Measurements from ENCODE around the gene TMEM259. TPM values are rescaled to one million over a fixed set of nuclear protein-coding genes. Genes with fewer than 3 reads are reported as not detected.
A peak's percentile ranks its signal among the peaks of the same experiment; 100 is the strongest.
"Not testable (repeated sequence)": the region's sequence is repeated elsewhere in the genome, so short reads cannot be mapped to it uniquely, and the experiment has no call there.

The TMEM259 gene
- total and polyA plus RNA-seq, 9 of the 15 experiments (the other 6 are each of a cell fraction or from before 2014, with no cell fraction given), result 0.52 to 231 (median 63.6) TPM

DNA sequence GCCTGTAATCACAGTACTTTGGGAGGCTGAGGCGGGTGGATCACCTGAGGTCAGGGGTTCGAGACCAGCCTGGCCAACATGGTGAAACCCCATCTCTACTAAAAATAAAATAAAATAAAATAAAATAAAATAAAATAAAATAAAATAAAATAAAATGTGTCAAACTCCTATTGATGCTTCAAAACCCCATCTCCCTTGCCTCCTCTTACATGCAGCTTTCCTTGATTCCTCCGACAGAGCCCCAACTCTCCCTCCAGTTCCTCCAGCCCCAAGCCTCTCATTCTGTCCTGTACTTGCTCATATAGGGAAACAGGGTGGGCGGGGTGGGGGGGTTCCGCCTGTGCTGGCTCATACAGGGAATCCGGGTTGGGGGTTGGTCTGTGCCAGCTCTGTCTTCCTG lies 4.2 kb upstream of the TMEM259 start:
- FAIRE-seq; H3K9ac ChIP-seq (ENCODE audit: insufficient read depth in 1 of 2, low read depth in 2 of 2, low read length in 2 of 2); DNase-seq (ENCODE audit: extremely low read depth in 1 of 4, low spot score in 3 of 4); H3K27me3 ChIP-seq (ENCODE audit: control insufficient read depth in 2 of 2, insufficient read depth in 2 of 2, low read length in 2 of 2); H2AFZ ChIP-seq (ENCODE audit: low read depth, low read length); H3K4me3 ChIP-seq; H4K20me1 ChIP-seq (replicated peaks; ENCODE audit: control insufficient read depth, insufficient read depth, low read length); in situ Hi-C loops (cut with MboI); H3K9me1 ChIP-seq (ENCODE audit: control insufficient read depth, insufficient read depth, low read length); BruUV-seq (replicated peaks); H3K9me3 ChIP-seq (replicated peaks; ENCODE audit: control insufficient read depth, insufficient read depth, low read depth, low read length); ATAC-seq; H3K4me2 ChIP-seq (ENCODE audit: insufficient read depth, low read length); intact Hi-C loops (cut with micrococcal nuclease); CTCF ChIA-PET (ENCODE audit: low intra/inter-chr PET ratio); H3K36me3 ChIP-seq (ENCODE audit: control insufficient read depth, insufficient read depth, low read length): not testable (repeated sequence)
- peak overlapping the region; percentile 98; the same call in 1 of the 3 replicates for H3K27ac ChIP-seq (ENCODE audit: extremely low read depth, low read depth, low read length)
- WGBS (ENCODE audit: insufficient coverage, low coverage, missing lambda C conversion rate), result 81% methylated on average over 6 of the region's 6 CpGs
- TF ChIP-seq RBM25 (IDR thresholded peaks at IDR 0.05; ENCODE audit: low read depth, low read length, severe bottlenecking), result peak; percentile 37
- peak; percentile 86 for TF ChIP-seq ZFP36 (IDR thresholded peaks at IDR 0.05; ENCODE audit: low read depth, low read length, partially characterized antibody)
- POLR2A ChIA-PET, result interaction anchor here (0.8 to 8.5 kb wide), 4 partner anchors 15 to 244 kb away, joined by 3 to 176 read pairs (median 6); partner anchors contain the start of genes ABCA7 and CIRBP
- H3K79me2 ChIP-seq (ENCODE audit: control insufficient read depth, insufficient read depth, low read length), result peaks cover 46% of the 10 kb centered on the region
- peaks cover 15 to 73% of the 10 kb centered on the region in 2 experiments for H3K4me1 ChIP-seq (replicated peaks in 1 of 2; ENCODE audit: control insufficient read depth in 2 of 2, insufficient read depth in 2 of 2, low read length in 2 of 2)

- Histone ChIP-seq H3K4me1 (replicated peaks in 1 of 2; ENCODE audit: control insufficient read depth in 2 of 2, insufficient read depth in 2 of 2, low read length in 2 of 2) (peaks cover 11 to 76% of the 10 kb centered on the region in 2 experiments; a peak in 4 of 5 replicates), H3K36me3 (ENCODE audit: control insufficient read depth, insufficient read depth, low read length) (peaks cover 14% of the 10 kb centered on the region; the same call in 1 of the 3 replicates), H4K20me1 (replicated peaks; ENCODE audit: control insufficient read depth, insufficient read depth, low read length) (peaks cover 18% of the 10 kb centered on the region), H3K79me2 (ENCODE audit: control insufficient read depth, insufficient read depth, low read length) (peaks cover 46% of the 10 kb centered on the region)
- in situ Hi-C loops (cut with MboI); H3K27ac ChIP-seq (ENCODE audit: extremely low read depth, low read depth, low read length); intact Hi-C loops (cut with micrococcal nuclease); BruUV-seq (replicated peaks); H3K4me3 ChIP-seq; H3K9ac ChIP-seq (ENCODE audit: insufficient read depth in 1 of 2, low read depth in 2 of 2, low read length in 2 of 2); H3K27me3 ChIP-seq (ENCODE audit: control insufficient read depth in 2 of 2, insufficient read depth in 2 of 2, low read length in 2 of 2); H2AFZ ChIP-seq (ENCODE audit: low read depth, low read length); H3K9me1 ChIP-seq (ENCODE audit: control insufficient read depth, insufficient read depth, low read length); H3K9me3 ChIP-seq (replicated peaks; ENCODE audit: control insufficient read depth, insufficient read depth, low read depth, low read length); FAIRE-seq; DNase-seq (ENCODE audit: extremely low read depth in 1 of 4, low spot score in 3 of 4); ATAC-seq; CTCF ChIA-PET (ENCODE audit: low intra/inter-chr PET ratio); H3K4me2 ChIP-seq (ENCODE audit: insufficient read depth, low read length): not testable (repeated sequence)
- POLR2A ChIA-PET, result interaction anchor here (0.7 kb wide), 1 partner anchor 11 kb away, joined by 4 read pairs; no protein-coding TSS in a partner anchor
- WGBS (ENCODE audit: insufficient coverage, low coverage, missing lambda C conversion rate), result 85% methylated on average over 5 of the region's 5 CpGs
Observed at GRCh38 chr19:1023883-1024188, 2.9 kb upstream of the TMEM259 start.
